AG09309 (cell line): ENCODE measurements around the gene FILIP1L.
A peak's percentile ranks its signal among the peaks of the same experiment; 100 is the strongest.

Source experiments
- DNase-seq: peaks from one replicate; pipeline ENCODE4 v3.0.0-alpha.2; 2010; ENCODE audit warnings: low read depth
- H3K4me3 ChIP-seq: 2 replicates; pipeline ENCODE4 v1.5.1; 2011; ENCODE audit warnings: mild to moderate bottlenecking, low read depth, low read length, moderate library complexity; ENCODE audit not compliant: control insufficient read depth
- TF ChIP-seq, protein P1 (sequence below): IDR thresholded peaks from 2 replicates; pipeline ENCODE4 v1.5.1; 2011; ENCODE audit warnings: mild to moderate bottlenecking, low read depth, low read length, inconsistent platforms; ENCODE audit not compliant: insufficient read depth, control insufficient read depth; ENCODE audit errors: missing control alignments

The FILIP1L gene

DNA sequence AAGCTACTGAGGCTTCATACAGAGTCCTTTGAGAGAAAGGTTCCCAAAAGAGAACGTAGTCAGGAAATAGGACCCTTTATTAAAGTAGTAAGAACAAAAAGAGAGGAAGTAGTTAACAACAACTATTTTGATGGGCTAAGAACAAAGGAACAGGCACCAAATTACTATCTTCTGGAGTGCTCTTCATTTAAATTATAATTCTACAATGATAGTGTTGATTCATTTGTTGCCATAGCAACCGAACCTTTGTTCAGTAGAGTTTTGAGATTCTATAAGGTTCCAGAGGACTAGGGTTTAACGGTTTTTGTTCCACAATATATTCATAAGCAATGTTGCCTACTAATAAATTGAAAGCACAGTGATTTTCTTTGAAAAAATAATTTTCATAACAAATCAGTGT, 217.8 kb downstream of the FILIP1L start:
- DNase-seq, result no peak
- TF ChIP-seq, protein P1, sequence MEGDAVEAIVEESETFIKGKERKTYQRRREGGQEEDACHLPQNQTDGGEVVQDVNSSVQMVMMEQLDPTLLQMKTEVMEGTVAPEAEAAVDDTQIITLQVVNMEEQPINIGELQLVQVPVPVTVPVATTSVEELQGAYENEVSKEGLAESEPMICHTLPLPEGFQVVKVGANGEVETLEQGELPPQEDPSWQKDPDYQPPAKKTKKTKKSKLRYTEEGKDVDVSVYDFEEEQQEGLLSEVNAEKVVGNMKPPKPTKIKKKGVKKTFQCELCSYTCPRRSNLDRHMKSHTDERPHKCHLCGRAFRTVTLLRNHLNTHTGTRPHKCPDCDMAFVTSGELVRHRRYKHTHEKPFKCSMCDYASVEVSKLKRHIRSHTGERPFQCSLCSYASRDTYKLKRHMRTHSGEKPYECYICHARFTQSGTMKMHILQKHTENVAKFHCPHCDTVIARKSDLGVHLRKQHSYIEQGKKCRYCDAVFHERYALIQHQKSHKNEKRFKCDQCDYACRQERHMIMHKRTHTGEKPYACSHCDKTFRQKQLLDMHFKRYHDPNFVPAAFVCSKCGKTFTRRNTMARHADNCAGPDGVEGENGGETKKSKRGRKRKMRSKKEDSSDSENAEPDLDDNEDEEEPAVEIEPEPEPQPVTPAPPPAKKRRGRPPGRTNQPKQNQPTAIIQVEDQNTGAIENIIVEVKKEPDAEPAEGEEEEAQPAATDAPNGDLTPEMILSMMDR, result no peak
- H3K4me3 ChIP-seq, result no peak overlapping the region

DNA sequence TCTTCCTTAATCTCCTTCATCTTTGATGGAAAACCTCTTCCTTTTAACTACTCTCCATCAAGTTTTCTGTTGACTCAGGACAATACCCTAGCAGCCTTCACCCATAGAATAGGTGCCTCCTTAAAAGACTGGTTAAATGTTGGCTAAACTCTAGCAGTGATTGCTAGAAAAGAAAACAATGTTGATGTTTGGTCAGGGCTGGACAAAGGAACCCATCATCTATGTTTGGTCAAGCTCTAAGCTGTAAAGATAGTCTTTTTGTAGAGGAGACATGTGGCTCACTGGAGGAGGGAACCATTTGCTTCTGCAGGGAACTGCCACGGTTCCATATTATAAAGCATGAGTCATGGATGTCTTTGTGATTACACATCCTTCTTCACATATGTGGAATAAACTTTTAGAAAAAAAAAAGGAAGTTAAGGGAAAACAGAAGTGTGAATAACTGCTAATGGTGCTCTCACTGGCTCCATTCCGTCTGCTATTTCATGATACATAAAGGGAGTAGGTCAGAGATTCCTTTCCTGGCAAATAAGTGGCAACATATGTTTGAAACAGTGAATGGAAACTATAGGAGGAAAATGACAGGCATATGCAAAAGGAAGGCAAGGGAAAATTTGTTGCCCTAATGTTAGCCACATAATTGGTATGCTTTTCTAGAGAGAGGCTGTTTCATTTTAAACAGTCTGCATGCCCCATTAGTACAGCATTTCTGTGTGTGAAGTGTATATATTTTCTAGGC, 218.4 kb downstream of the FILIP1L start:
- H3K4me3 ChIP-seq, result no peak overlapping the region
- peak; percentile 62 for DNase-seq
- TF ChIP-seq, protein P1, result no peak

DNA sequence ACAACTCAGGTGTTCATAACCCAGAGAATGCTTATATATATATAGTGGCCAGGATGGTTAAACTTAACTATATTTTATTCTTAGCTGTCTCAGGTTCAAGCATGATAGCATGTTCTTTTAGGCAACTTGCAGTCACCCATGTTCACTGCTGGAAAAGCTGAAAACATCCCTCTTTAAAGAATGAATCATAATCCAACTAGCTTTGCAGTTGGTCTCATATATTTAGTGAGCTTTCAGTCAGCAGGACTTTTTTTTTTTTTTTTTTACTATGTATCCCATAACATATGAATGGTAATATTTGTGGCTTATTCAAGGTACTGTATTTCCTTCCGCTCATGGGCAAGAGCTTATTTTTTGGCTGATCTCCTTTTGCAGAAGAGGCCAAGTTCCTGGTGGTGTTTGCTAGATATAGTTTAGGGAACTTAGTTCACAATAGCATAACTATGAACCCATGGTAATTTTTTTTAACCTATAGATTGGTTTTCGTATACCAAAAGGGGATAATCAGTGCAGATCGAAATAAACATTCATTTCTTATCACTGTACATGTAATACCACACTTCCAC, 219.1 kb downstream of the FILIP1L start:
- DNase-seq, result no peak
- no peak overlapping the region for H3K4me3 ChIP-seq
- TF ChIP-seq, protein P1, result no peak

DNA sequence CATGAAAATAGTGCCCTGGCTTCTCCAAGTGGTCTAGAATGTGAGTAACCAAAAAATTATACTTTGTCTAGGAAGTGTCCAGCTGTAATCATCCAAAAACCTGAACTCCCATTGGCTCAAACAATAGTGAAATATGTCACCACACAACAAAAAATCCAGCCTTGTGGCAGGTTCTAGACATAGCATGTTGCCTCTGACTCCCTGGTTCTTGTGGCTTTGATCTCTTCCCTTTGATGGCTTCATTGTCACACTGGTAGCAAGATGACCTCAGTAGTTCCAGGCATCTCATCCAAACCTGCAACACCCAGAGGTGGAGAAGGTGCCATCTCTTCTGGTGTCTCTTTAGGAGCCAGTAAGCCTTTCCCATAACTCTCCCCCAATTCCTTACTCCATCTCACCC, 222.0 kb downstream of the FILIP1L start:
- TF ChIP-seq, protein P1, result no peak
- H3K4me3 ChIP-seq, result no peak overlapping the region
- DNase-seq, result no peak

DNA sequence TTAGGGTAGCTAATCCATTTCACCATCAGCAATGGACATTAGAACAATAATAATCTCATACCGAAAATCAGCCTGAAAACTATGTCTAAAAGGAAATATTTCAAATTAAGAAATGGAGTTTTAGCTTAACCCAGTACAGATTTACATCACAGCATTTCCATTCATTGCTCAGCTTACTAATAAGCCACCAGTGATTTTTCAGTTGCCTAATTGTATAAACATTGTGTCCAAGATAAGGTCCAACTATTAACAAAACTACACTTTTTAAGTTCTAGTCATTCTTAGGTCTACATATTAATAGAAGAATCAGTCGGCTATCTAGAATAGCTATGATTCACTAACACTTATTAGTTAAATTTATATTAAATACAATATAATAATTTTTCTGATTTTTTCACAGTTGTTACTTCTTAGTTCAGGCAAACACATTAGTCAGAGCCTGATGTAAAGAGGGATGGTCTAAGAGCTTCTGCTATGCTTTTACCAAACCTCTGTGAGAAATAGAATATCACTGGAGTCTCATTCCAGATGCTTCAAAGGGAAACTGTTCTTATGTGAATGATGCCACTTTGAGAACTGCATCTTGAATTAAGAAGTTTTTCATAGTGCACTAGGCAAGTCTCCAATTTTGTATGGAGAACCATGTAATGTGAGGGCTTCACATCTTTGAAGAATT, 222.6 kb downstream of the FILIP1L start:
- DNase-seq, result no peak
- H3K4me3 ChIP-seq, result no peak overlapping the region
- TF ChIP-seq, protein P1, result no peak

DNA sequence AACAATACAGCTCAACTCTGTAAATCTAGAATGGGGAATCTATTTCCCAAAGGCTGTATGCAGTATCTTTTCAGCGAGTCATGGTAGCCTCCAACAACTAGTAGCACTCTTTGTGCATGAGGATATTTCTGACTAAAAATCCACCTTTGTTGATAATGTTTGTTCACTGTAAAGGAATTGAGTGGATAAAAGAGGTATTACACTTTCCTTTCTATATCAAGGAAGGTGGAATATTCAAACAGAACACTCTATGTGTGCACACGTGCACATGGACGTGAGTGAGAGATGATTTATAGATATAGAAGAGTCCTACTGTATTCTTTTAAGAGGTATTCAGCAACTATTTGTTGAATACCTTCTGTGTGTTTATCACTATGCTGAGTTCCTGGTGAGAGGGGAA, 228.4 kb downstream of the FILIP1L start:
- TF ChIP-seq, protein P1, result no peak
- H3K4me3 ChIP-seq, result no peak overlapping the region
- no peak for DNase-seq
